ENCODE results near the gene SELENOW. TPM values are rescaled to one million over a fixed set of nuclear protein-coding genes. Genes with fewer than 3 reads are reported as not detected.
"Not testable (repeated sequence)": the region's sequence is repeated elsewhere in the genome, so short reads cannot be mapped to it uniquely, and the experiment has no call there.

The SELENOW gene
- polyA plus RNA-seq, 4 donors, result 129 to 434 (median 350) TPM

DNA sequence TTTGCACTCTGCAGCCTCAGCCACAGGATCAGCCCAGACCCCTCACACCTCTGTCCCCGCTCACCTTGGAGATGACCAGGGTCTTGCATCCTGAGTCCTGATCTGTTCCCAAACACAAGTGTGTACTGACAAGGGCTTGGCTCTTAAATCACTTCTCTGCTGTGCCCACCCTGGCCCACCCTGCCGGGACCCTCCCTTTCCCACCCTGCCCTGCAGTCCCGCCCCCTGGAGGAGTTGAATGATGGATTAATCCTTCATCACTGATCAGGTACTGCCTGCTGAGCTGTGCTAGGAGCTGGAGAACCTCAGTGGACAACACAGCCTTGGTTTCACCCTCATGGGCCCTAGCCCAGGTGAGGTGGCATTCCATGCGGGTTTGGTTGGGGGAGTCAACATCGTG lies 25.9 kb downstream of the SELENOW start, which contains the start of gene TPRX1:
TSS of gene TPRX1 (minus strand) at position 101 of the 400 bp plus-strand sequence. CDS start at position 89, 12 bp downstream.
- not testable (repeated sequence) for H3K4me1 ChIP-seq (ENCODE audit: control insufficient read depth in 3 of 3, insufficient read depth in 2 of 3, low read depth in 1 of 3, low read length in 2 of 3); DNase-seq; H3K27me3 ChIP-seq (ENCODE audit: control insufficient read depth in 3 of 3, insufficient read depth in 3 of 3, low read length in 3 of 3); FAIRE-seq; H3K9me3 ChIP-seq (ENCODE audit: control insufficient read depth in 2 of 2, insufficient read depth in 1 of 2, low read depth in 1 of 2, low read length in 1 of 2); H3K4me3 ChIP-seq (ENCODE audit: low read depth in 1 of 3, low read length in 3 of 3); H3K27ac ChIP-seq (ENCODE audit: low read depth in 1 of 3, low read length in 2 of 3); H3K36me3 ChIP-seq (ENCODE audit: control insufficient read depth in 3 of 3, insufficient read depth in 2 of 3, low read depth in 1 of 3, low read length in 3 of 3)
- WGBS, 3 donors, result 77 to 82% (median 79%) methylated on average over 5 of the region's 5 CpGs

DNA sequence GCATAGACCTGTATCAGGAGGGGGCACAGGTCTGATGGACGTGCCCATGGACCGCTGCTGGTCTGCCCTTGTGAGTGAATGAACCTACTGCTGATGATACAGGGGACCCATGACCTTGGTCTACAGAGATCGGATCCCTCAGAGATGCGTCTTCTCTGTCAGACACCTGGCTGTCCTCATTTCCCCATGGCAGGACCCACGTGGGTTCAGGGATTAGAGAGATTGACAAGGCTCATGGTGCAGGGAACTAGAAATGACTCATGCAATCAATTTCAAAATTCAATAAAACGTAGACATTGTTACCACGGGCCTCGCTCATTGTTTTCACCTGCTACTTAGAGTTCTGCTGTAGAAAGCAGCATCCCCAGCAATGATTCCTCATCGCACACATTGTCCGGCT lies 26.8 kb downstream of the SELENOW start:
- DNase-seq (no peak), FAIRE-seq (no peak)
- WGBS, 3 donors, result 52 to 75% (median 54%) methylated on average over 10 of the region's 10 CpGs

DNA sequence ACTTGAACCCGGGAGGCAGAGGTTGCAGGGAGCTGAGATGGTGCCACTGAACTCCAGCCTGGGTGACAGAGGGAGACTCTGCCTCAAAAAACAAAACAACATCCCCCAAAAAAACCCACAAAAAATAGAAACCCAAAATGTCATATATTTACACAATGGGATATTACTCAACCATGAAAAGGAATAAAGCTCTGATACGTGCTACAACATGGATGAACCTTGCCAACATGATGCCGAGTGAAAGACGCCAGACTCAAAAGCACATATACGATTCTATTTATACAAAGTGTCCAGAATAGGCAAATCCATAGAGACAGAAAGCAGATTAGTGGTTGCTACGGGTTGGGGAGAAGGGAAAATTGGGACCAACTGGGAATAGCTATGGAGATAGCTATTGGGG lies 27.9 kb downstream of the SELENOW start:
- Histone ChIP-seq H3K36me3 (ENCODE audit: control insufficient read depth in 3 of 3, insufficient read depth in 2 of 3, low read depth in 1 of 3, low read length in 3 of 3) (no peaks in the 10 kb centered on the region), H3K27ac (ENCODE audit: low read depth in 1 of 3, low read length in 2 of 3) (no peak overlapping the region), H3K9me3 (ENCODE audit: control insufficient read depth in 2 of 2, insufficient read depth in 1 of 2, low read depth in 1 of 2, low read length in 1 of 2) (no peaks in the 10 kb centered on the region), H3K4me1 (ENCODE audit: control insufficient read depth in 3 of 3, insufficient read depth in 2 of 3, low read depth in 1 of 3, low read length in 2 of 3) (no peaks in the 10 kb centered on the region), H3K4me3 (ENCODE audit: low read depth in 1 of 3, low read length in 3 of 3) (no peak overlapping the region), H3K27me3 (ENCODE audit: control insufficient read depth in 3 of 3, insufficient read depth in 3 of 3, low read length in 3 of 3) (no peaks in the 10 kb centered on the region)
- no peak for DNase-seq
- WGBS, 3 donors, result 83 to 92% (median 86%) methylated on average over 6 of the region's 6 CpGs
- no peak for FAIRE-seq

More for the DNA sequence above, 26.8 kb downstream of the SELENOW start:
- no peaks in the 10 kb centered on the region for H3K9me3 ChIP-seq (ENCODE audit: control insufficient read depth in 2 of 2, insufficient read depth in 1 of 2, low read depth in 1 of 2, low read length in 1 of 2)
- no peaks in the 10 kb centered on the region for H3K36me3 ChIP-seq (ENCODE audit: control insufficient read depth in 3 of 3, insufficient read depth in 2 of 3, low read depth in 1 of 3, low read length in 3 of 3)
- H3K4me1 ChIP-seq (ENCODE audit: control insufficient read depth in 3 of 3, insufficient read depth in 2 of 3, low read depth in 1 of 3, low read length in 2 of 3), result no peaks in the 10 kb centered on the region
- H3K27me3 ChIP-seq (ENCODE audit: control insufficient read depth in 3 of 3, insufficient read depth in 3 of 3, low read length in 3 of 3), result no peaks in the 10 kb centered on the region
- no peak overlapping the region for H3K4me3 ChIP-seq (ENCODE audit: low read depth in 1 of 3, low read length in 3 of 3)
- H3K27ac ChIP-seq (ENCODE audit: low read depth in 1 of 3, low read length in 2 of 3), result no peak overlapping the region

DNA sequence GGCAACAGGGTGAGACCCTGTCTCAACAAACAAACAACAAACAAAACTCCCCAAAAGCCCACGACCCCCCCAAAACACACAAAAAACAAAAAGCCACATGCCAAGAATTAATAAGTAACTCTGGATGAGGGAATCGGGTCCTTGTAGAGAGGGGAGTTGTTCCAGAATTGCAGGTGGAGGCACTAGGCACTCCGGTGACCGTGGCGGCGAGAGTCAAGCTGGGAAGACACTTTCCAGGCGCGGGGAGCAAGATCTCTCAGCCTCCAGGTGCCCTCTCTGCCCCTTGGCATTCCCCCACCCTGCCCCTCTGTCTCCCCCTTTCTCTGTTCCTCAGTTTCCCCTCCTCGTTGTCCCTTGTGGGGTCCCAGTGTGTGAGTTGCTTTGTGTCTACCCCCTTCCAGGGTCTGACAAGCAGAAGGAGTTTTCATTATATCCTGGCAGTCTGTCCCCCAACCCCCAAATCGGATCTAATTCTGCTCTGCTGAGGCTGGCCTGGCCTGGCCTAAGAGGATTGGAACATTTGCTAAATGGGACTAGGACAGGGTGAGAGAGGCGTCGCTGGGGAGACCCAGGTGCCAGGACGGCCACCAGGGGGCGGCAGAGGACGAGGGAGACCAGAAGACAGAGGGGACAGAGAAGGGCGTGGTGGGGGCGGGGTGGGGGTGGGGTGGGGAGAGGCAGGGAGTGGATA lies 34.9 kb downstream of the SELENOW start:
- H3K27me3 ChIP-seq (ENCODE audit: control insufficient read depth in 3 of 3, insufficient read depth in 3 of 3, low read length in 3 of 3), result no peaks in the 10 kb centered on the region
- no peaks in the 10 kb centered on the region for H3K4me1 ChIP-seq (ENCODE audit: control insufficient read depth in 3 of 3, insufficient read depth in 2 of 3, low read depth in 1 of 3, low read length in 2 of 3)
- H3K36me3 ChIP-seq (ENCODE audit: control insufficient read depth in 3 of 3, insufficient read depth in 2 of 3, low read depth in 1 of 3, low read length in 3 of 3), result no peaks in the 10 kb centered on the region
- FAIRE-seq, result no peak
- no peaks in the 10 kb centered on the region for H3K9me3 ChIP-seq (ENCODE audit: control insufficient read depth in 2 of 2, insufficient read depth in 1 of 2, low read depth in 1 of 2, low read length in 1 of 2)
- H3K27ac ChIP-seq (ENCODE audit: low read depth in 1 of 3, low read length in 2 of 3), result no peak overlapping the region
- H3K4me3 ChIP-seq (ENCODE audit: low read depth in 1 of 3, low read length in 3 of 3), result no peak overlapping the region
- 28 to 36% (median 31%) methylated on average over 15 to 17 of the region's 17 CpGs for WGBS, 3 donors
- peak; percentile 58 to 76 for DNase-seq

DNA sequence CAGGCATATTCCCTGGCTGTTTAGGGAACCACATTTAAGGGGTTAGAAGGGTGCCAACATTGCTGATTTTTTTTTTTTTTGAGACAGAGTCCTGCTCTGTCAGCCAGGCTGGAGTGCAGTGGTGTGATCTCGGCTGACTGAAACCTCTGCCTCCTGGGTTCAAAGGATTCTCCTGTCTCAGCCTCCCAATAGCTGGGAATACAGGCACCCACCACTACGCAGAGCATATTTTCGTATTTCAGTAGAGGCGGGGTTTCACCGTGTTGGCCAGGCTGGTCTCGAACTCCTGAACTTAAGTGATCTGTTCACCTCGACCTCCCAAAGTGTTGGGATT lies 35.5 kb downstream of the SELENOW start:
- DNase-seq, result no peak
- H3K9me3 ChIP-seq (ENCODE audit: control insufficient read depth in 2 of 2, insufficient read depth in 1 of 2, low read depth in 1 of 2, low read length in 1 of 2), result no peaks in the 10 kb centered on the region
- H3K4me1 ChIP-seq (ENCODE audit: control insufficient read depth in 3 of 3, insufficient read depth in 2 of 3, low read depth in 1 of 3, low read length in 2 of 3), result no peaks in the 10 kb centered on the region
- no peak for FAIRE-seq
- H3K27me3 ChIP-seq (ENCODE audit: control insufficient read depth in 3 of 3, insufficient read depth in 3 of 3, low read length in 3 of 3), result no peaks in the 10 kb centered on the region
- 45 to 53% (median 50%) methylated on average over 7 of the region's 7 CpGs for WGBS, 3 donors
- no peak overlapping the region for H3K4me3 ChIP-seq (ENCODE audit: low read depth in 1 of 3, low read length in 3 of 3)
- no peaks in the 10 kb centered on the region for H3K36me3 ChIP-seq (ENCODE audit: control insufficient read depth in 3 of 3, insufficient read depth in 2 of 3, low read depth in 1 of 3, low read length in 3 of 3)
- H3K27ac ChIP-seq (ENCODE audit: low read depth in 1 of 3, low read length in 2 of 3), result no peak overlapping the region

DNA sequence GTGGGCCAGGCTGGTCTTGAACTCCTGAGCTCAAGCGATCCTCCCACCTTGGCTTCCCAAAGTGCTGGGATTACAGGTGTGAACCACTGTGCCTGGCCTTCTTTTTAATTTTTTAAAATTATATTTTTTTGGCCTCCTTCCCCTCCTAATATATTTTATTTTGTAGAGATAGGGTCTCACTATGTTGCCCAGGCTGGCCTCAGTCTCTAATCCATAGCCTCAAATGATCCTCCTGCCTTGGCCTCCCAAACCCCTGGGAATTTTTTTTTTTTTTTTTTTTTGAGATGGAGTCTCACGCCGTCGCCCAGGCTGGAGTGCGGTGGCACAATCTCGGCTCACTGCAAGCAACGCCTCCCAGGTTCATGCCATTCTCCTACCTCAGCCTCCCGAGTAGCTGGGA lies 37.8 kb downstream of the SELENOW start:
- not testable (repeated sequence) for H3K4me1 ChIP-seq (ENCODE audit: control insufficient read depth in 3 of 3, insufficient read depth in 2 of 3, low read depth in 1 of 3, low read length in 2 of 3); H3K36me3 ChIP-seq (ENCODE audit: control insufficient read depth in 3 of 3, insufficient read depth in 2 of 3, low read depth in 1 of 3, low read length in 3 of 3); H3K9me3 ChIP-seq (ENCODE audit: control insufficient read depth in 2 of 2, insufficient read depth in 1 of 2, low read depth in 1 of 2, low read length in 1 of 2); H3K27ac ChIP-seq (ENCODE audit: low read depth in 1 of 3, low read length in 2 of 3); H3K4me3 ChIP-seq (ENCODE audit: low read depth in 1 of 3, low read length in 3 of 3); DNase-seq; FAIRE-seq
- H3K27me3 ChIP-seq (ENCODE audit: control insufficient read depth in 3 of 3, insufficient read depth in 3 of 3, low read length in 3 of 3), result peaks cover 2 to 16% (median 6%) of the 10 kb centered on the region in 3 donors
- 92 to 94% (median 93%) methylated on average over 8 of the region's 8 CpGs for WGBS, 3 donors

DNA sequence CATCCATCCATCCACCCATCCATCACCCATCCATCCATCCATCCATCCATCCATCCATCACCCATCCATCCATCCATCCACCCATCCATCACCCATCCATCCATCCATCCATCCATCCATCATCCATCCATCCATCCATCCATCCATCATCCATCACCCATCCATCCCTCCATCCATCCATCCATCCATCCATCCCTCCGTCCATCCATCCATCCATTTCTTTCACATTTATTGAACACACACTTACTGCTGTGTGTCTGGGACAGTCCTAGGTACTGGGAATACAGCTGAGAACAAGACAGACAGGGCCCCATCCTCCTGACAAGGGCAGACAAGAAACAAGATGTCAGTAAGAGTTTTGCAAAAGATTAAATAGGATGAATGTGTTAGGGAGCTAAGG lies 39.7 kb downstream of the SELENOW start:
- not testable (repeated sequence) for H3K27ac ChIP-seq (ENCODE audit: low read depth in 1 of 3, low read length in 2 of 3); DNase-seq; FAIRE-seq; H3K9me3 ChIP-seq (ENCODE audit: control insufficient read depth in 2 of 2, insufficient read depth in 1 of 2, low read depth in 1 of 2, low read length in 1 of 2); H3K4me1 ChIP-seq (ENCODE audit: control insufficient read depth in 3 of 3, insufficient read depth in 2 of 3, low read depth in 1 of 3, low read length in 2 of 3); H3K4me3 ChIP-seq (ENCODE audit: low read depth in 1 of 3, low read length in 3 of 3); H3K36me3 ChIP-seq (ENCODE audit: control insufficient read depth in 3 of 3, insufficient read depth in 2 of 3, low read depth in 1 of 3, low read length in 3 of 3)
- H3K27me3 ChIP-seq (ENCODE audit: control insufficient read depth in 3 of 3, insufficient read depth in 3 of 3, low read length in 3 of 3), result peaks cover 2 to 24% (median 6%) of the 10 kb centered on the region in 3 donors
- WGBS, 3 donors, result 93 to 98% (median 93%) methylated on average over 1 of the region's 1 CpG

DNA sequence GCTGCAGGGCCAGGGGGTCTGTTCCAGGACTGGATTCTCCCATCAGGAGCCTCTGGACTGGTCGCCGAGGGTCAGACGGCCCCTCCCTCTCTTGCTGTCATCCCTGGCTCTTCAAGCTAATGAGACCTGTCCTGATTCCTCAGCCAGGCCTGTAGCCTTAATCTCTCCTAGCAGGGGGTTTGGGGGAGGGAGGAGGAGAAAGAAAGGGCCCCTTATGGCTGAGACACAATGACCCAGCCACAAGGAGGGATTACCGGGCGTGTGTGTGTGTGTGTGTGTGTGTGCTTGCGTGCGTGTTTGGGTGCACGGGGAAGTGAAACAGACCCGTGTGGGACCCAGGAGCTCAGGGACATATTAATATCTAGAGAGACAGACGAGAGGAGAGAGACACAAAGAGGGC lies 41.4 kb downstream of the SELENOW start:
- Histone ChIP-seq H3K4me1 (ENCODE audit: control insufficient read depth in 3 of 3, insufficient read depth in 2 of 3, low read depth in 1 of 3, low read length in 2 of 3) (no peaks in the 10 kb centered on the region), H3K36me3 (ENCODE audit: control insufficient read depth in 3 of 3, insufficient read depth in 2 of 3, low read depth in 1 of 3, low read length in 3 of 3) (no peaks in the 10 kb centered on the region), H3K4me3 (ENCODE audit: low read depth in 1 of 3, low read length in 3 of 3) (no peak overlapping the region), H3K9me3 (ENCODE audit: control insufficient read depth in 2 of 2, insufficient read depth in 1 of 2, low read depth in 1 of 2, low read length in 1 of 2) (no peaks in the 10 kb centered on the region), H3K27ac (ENCODE audit: low read depth in 1 of 3, low read length in 2 of 3) (no peak overlapping the region), H3K27me3 (ENCODE audit: control insufficient read depth in 3 of 3, insufficient read depth in 3 of 3, low read length in 3 of 3) (peaks cover 2 to 24% (median 6%) of the 10 kb centered on the region in 3 donors)
- FAIRE-seq (no peak), DNase-seq (no peak)
- WGBS, 3 donors, result 7 to 9% (median 7%) methylated on average over 10 of the region's 10 CpGs

DNA sequence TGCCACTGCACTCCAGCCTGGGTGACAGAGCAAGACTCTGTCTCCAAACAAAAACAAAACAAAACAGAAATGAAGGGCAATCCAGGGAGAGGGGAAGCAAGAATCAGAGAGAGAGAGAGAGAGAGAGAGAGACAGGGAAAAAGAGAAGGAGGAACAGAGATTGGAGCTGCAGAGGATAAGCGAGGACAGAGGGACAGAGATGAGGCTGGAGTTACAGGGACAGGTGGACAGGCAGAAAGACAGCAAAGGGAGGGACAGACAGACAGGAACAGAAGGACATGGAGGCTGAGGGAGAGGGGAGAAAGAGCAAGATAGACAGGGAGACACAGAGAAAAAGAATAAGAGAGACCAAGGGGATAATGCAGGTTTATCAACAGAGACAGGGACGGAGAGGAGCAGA lies 41.9 kb downstream of the SELENOW start:
- DNase-seq (no peak), FAIRE-seq (no peak)
- Histone ChIP-seq H3K9me3 (ENCODE audit: control insufficient read depth in 2 of 2, insufficient read depth in 1 of 2, low read depth in 1 of 2, low read length in 1 of 2) (no peaks in the 10 kb centered on the region), H3K27ac (ENCODE audit: low read depth in 1 of 3, low read length in 2 of 3) (no peak overlapping the region), H3K4me1 (ENCODE audit: control insufficient read depth in 3 of 3, insufficient read depth in 2 of 3, low read depth in 1 of 3, low read length in 2 of 3) (no peaks in the 10 kb centered on the region), H3K4me3 (ENCODE audit: low read depth in 1 of 3, low read length in 3 of 3) (no peak overlapping the region), H3K27me3 (ENCODE audit: control insufficient read depth in 3 of 3, insufficient read depth in 3 of 3, low read length in 3 of 3) (peaks cover 2 to 24% (median 6%) of the 10 kb centered on the region in 3 donors), H3K36me3 (ENCODE audit: control insufficient read depth in 3 of 3, insufficient read depth in 2 of 3, low read depth in 1 of 3, low read length in 3 of 3) (no peaks in the 10 kb centered on the region)
- WGBS, 3 donors, result 42 to 71% (median 53%) methylated on average over 2 of the region's 2 CpGs
